Naive thymus-derived CD4-positive, alpha-beta T cell (primary cell): ENCODE results near the gene BRINP3. TPM values are rescaled to one million over a fixed set of nuclear protein-coding genes. Genes with fewer than 3 reads are reported as not detected.

Source experiments
- ATAC-seq: fragments of 150-1000 bp; cut with Tn5 transposase; 2 replicates; pipeline ENCODE4 v1.10.0; 2021; ENCODE audit warnings: mild to moderate bottlenecking, moderate library complexity
- CTCF ChIA-PET: fragments of 350-600 bp; sonication (Branson Sonifier 250); formaldehyde crosslinking; loops from one replicate; lab custom pipeline; 2021; ENCODE audit warnings: antibody characterized with exemption; lab: Charles Lee
- POLR2A ChIA-PET: fragments of 350-600 bp; sonication (Branson Sonifier 250); formaldehyde crosslinking; loops from one replicate; lab custom pipeline; 2021; ENCODE audit warnings: antibody characterized with exemption, inconsistent platforms; lab: Charles Lee
- DNase-seq, 9 donors: peaks; one replicate each; pipeline versions ENCODE4 v3.0.0 to v3.0.0-alpha.2; 2020 to 2022; ENCODE audit warnings: mixed read lengths in 1 of 9
- H3K27ac ChIP-seq: one replicate; pipeline ENCODE4 v1.7.0; 2013; ENCODE audit warnings: mild to moderate bottlenecking, low read depth, low read length, moderate library complexity
- H3K27me3 ChIP-seq, 2 donors: one replicate each; pipeline ENCODE4 v1.7.0; 2013; ENCODE audit warnings: low read length in 2 of 2, mild to moderate bottlenecking in 2 of 2, moderate library complexity in 2 of 2; ENCODE audit not compliant: control insufficient read depth in 2 of 2, insufficient read depth in 2 of 2
- H3K36me3 ChIP-seq, 3 experiments: 1 replicate in 2 of 3; 2 replicates in 1 of 3; pipeline ENCODE4 v1.7.0; 2013; ENCODE audit warnings: low read length in 3 of 3, mild to moderate bottlenecking in 3 of 3, moderate library complexity in 1 of 3; ENCODE audit not compliant: insufficient read depth in 3 of 3, control insufficient read depth in 2 of 3
- H3K4me1 ChIP-seq, 2 donors: one replicate each; pipeline ENCODE4 v1.7.0; 2013; ENCODE audit warnings: low read length in 2 of 2, mild to moderate bottlenecking in 2 of 2, moderate library complexity in 1 of 2; ENCODE audit not compliant: control insufficient read depth in 2 of 2, insufficient read depth in 2 of 2
- H3K4me3 ChIP-seq: 2 replicates; pipeline ENCODE4 v1.7.0; 2013; ENCODE audit warnings: mild to moderate bottlenecking, low read length
- H3K9me3 ChIP-seq, 3 experiments: 1 replicate in 2 of 3; 2 replicates in 1 of 3; pipeline ENCODE4 v1.7.0; 2013; ENCODE audit warnings: low read length in 3 of 3; ENCODE audit not compliant: control insufficient read depth in 2 of 3
- H3K27ac Mint-ChIP-seq, 9 donors: one replicate each; pipeline ENCODE4 v1.8.0; 2020 to 2022; ENCODE audit warnings: mixed read lengths in 9 of 9, mild to moderate bottlenecking in 8 of 9, moderate library complexity in 5 of 9, inconsistent platforms in 2 of 9
- H3K27me3 Mint-ChIP-seq, 5 donors: one replicate each; pipeline ENCODE4 v1.8.0; 2021 to 2022; ENCODE audit warnings: mixed read lengths in 5 of 5, mild to moderate bottlenecking in 1 of 5
- H3K36me3 Mint-ChIP-seq, 5 donors: one replicate each; pipeline ENCODE4 v1.8.0; 2020 to 2022; ENCODE audit warnings: mixed read lengths in 5 of 5, mild to moderate bottlenecking in 3 of 5, inconsistent platforms in 1 of 5
- H3K4me1 Mint-ChIP-seq, 7 donors: one replicate each; pipeline ENCODE4 v1.8.0; 2020 to 2022; ENCODE audit warnings: mixed read lengths in 7 of 7, mild to moderate bottlenecking in 3 of 7, inconsistent platforms in 1 of 7
- H3K4me3 Mint-ChIP-seq, 10 donors: one replicate each; pipeline ENCODE4 v1.8.0; 2020 to 2022; ENCODE audit warnings: mild to moderate bottlenecking in 10 of 10, mixed read lengths in 10 of 10, moderate library complexity in 6 of 10, inconsistent platforms in 2 of 10
- H3K9me3 Mint-ChIP-seq, 11 donors: one replicate each; pipeline ENCODE4 v1.8.0; 2020 to 2022; ENCODE audit warnings: mixed read lengths in 11 of 11, mild to moderate bottlenecking in 4 of 11, inconsistent platforms in 1 of 11, moderate library complexity in 1 of 11
- intact Hi-C, 2 donors: fragments of 100-400 bp; cut with micrococcal nuclease; formaldehyde crosslinking; loops; one replicate each; pipeline ENCODE4 v1.15.1; 2023
- polyA plus RNA-seq, 2 donors: library from polyadenylated mRNA; unstranded; fragments of 300-500 nt; fragmentation: Illumina TruSeq; gene quantifications; one replicate each; pipeline ENCODE4 v1.2.3, GENCODE V29; 2021
- total RNA-seq, 6 experiments: library from RNA in 5 of 6; stranded (reverse) in 5 of 6; gene quantifications; 1 replicate in 5 of 6; 2 replicates in 1 of 6; pipeline ENCODE4 v1.2.3 and lab custom pipeline; 2021 to 2026

BRINP3 gene
- total and polyA plus RNA-seq, 7 experiments from 2014 or later: not detected

DNA sequence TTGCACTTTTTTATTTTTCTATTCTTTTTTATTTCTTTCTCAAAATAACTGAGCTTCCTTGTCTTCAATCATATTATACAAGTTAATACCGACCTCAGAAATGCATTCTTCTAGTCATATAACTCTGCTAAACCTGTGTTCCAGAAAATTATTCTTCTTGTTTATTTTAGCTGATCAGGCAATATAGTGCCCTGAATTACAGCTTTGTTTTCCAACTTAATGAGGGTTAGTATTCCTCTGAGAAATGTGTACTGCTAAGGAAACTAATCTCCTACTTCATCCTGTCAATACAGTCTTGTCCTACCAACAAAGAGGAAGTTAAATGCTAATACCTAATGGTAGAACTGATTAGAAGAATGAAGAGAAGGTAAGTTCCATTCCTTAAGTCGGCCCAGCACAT is 13.0 kb downstream of the BRINP3 start:
- Histone ChIP-seq H3K27ac (no peak overlapping the region), H3K27me3 (no peaks in the 10 kb centered on the region), H3K36me3 (no peaks in the 10 kb centered on the region), H3K4me1 (no peaks in the 10 kb centered on the region), H3K9me3 (no peaks in the 10 kb centered on the region), H3K4me3 (no peak overlapping the region)
- ATAC-seq (no peak), DNase-seq (no peak)
- Mint-ChIP-seq H3K27ac (no peak overlapping the region), H3K27me3 (no peaks in the 10 kb centered on the region), H3K4me3 (no peak overlapping the region), H3K9me3 (peaks cover 0 to 10% (median 0%) of the 10 kb centered on the region in 11 donors), H3K4me1 (no peaks in the 10 kb centered on the region), H3K36me3 (no peaks in the 10 kb centered on the region)
- POLR2A ChIA-PET: no interaction called here
- intact Hi-C loops: no loop called here
- CTCF ChIA-PET: interaction anchor here (0.6 kb wide), 1 partner anchor 68 kb away, joined by 4 read pairs; no protein-coding TSS in a partner anchor

DNA sequence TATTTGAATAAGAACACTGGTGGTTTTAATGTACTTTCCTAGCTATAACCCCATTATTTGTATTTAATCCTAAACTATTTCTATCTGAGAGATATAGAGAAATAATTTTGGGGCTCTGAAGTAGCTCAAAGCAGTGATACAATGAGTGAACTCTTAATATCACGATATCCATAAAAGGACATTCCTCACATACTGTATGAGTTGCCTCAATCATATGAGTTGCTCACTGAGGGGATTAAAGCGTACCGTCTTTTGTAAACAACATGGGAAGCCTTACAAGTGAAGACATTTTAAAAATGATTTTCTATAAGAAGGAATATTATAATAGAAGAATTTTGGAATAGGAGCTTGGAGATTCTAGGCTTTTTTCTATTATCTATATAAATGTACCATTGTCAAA is 21.5 kb downstream of the BRINP3 start:
- H3K9me3 ChIP-seq: no peaks in the 10 kb centered on the region
- H3K27ac Mint-ChIP-seq: no peak overlapping the region
- H3K9me3 Mint-ChIP-seq: peaks cover 0 to 17% (median 0%) of the 10 kb centered on the region in 11 donors
- ChIA-PET CTCF (no interaction called here), POLR2A (no interaction called here)
- DNase-seq (no peak), ATAC-seq (no peak)
- no peaks in the 10 kb centered on the region for H3K27me3 ChIP-seq
- H3K4me3 ChIP-seq: no peak overlapping the region
- no peaks in the 10 kb centered on the region for H3K4me1 Mint-ChIP-seq
- H3K4me1 ChIP-seq: no peaks in the 10 kb centered on the region
- no peaks in the 10 kb centered on the region for H3K36me3 ChIP-seq
- H3K36me3 Mint-ChIP-seq: no peaks in the 10 kb centered on the region
- intact Hi-C loops: loop anchor here in 1 of 2 donors (2.0 kb wide), 1 partner anchor 21 kb away; the partner anchor contains the start of gene BRINP3
- no peak overlapping the region for H3K4me3 Mint-ChIP-seq
- H3K27me3 Mint-ChIP-seq: no peaks in the 10 kb centered on the region
- no peak overlapping the region for H3K27ac ChIP-seq

DNA sequence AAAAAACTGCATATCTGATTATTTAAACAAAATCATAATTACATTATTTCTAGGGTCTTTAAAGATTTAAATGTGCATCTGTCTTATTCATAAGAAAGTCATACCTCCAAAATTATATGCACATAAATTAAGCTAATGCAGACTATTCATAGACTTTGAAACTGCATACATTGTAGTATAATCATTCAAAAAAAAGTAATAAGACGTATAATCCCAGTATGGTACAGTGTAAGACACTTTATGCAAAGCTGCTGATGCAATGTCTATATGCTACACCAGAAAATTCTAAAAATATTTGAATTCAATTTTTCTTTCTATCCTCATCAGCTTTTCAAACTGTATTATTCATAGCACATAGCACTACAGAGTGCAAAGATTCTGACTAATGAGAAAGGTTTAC is 22.0 kb downstream of the BRINP3 start:
- no peaks in the 10 kb centered on the region for H3K36me3 ChIP-seq
- H3K9me3 Mint-ChIP-seq: peaks cover 0 to 12% (median 0%) of the 10 kb centered on the region in 11 donors
- POLR2A ChIA-PET: no interaction called here
- H3K27me3 ChIP-seq: no peaks in the 10 kb centered on the region
- H3K36me3 Mint-ChIP-seq: no peaks in the 10 kb centered on the region
- H3K9me3 ChIP-seq: no peaks in the 10 kb centered on the region
- ATAC-seq (no peak), DNase-seq (no peak)
- H3K27ac ChIP-seq: no peak overlapping the region
- H3K4me3 Mint-ChIP-seq: no peak overlapping the region
- H3K4me3 ChIP-seq: no peak overlapping the region
- H3K4me1 Mint-ChIP-seq: no peaks in the 10 kb centered on the region
- intact Hi-C loops: loop anchor here in 1 of 2 donors (2.0 kb wide), 1 partner anchor 21 kb away; the partner anchor contains the start of gene BRINP3
- no peak overlapping the region for H3K27ac Mint-ChIP-seq
- no peaks in the 10 kb centered on the region for H3K27me3 Mint-ChIP-seq
- H3K4me1 ChIP-seq: no peaks in the 10 kb centered on the region
- CTCF ChIA-PET: no interaction called here

DNA sequence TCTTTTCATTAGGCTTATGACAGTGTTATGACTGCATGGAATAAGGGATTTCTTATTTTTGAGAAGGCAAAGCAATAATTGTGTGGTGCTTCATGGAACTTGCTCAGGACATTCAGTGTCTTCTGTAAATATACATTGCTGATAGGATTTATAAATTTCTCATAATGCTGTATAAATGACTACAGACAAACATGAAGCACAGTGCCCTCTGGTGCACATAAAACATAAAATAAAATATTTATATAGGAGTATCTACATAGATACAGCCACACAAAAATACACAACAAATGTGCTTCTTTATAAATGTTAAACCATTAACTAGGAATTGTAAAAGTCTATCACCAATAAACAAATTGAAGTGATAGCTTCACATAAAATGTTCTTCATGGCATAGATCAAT is 24.1 kb downstream of the BRINP3 start:
- Mint-ChIP-seq H3K4me1 (no peaks in the 10 kb centered on the region), H3K4me3 (no peak overlapping the region), H3K27me3 (no peaks in the 10 kb centered on the region), H3K27ac (no peak overlapping the region), H3K9me3 (peaks cover 0 to 10% (median 0%) of the 10 kb centered on the region in 11 donors), H3K36me3 (no peaks in the 10 kb centered on the region)
- DNase-seq (no peak), ATAC-seq (no peak)
- ChIA-PET CTCF (no interaction called here), POLR2A (no interaction called here)
- no peaks in the 10 kb centered on the region for H3K36me3 ChIP-seq
- H3K4me1 ChIP-seq: no peaks in the 10 kb centered on the region
- H3K9me3 ChIP-seq: no peaks in the 10 kb centered on the region
- intact Hi-C loops: no loop called here
- H3K27me3 ChIP-seq: no peaks in the 10 kb centered on the region
- H3K27ac ChIP-seq: no peak overlapping the region
- H3K4me3 ChIP-seq: no peak overlapping the region

DNA sequence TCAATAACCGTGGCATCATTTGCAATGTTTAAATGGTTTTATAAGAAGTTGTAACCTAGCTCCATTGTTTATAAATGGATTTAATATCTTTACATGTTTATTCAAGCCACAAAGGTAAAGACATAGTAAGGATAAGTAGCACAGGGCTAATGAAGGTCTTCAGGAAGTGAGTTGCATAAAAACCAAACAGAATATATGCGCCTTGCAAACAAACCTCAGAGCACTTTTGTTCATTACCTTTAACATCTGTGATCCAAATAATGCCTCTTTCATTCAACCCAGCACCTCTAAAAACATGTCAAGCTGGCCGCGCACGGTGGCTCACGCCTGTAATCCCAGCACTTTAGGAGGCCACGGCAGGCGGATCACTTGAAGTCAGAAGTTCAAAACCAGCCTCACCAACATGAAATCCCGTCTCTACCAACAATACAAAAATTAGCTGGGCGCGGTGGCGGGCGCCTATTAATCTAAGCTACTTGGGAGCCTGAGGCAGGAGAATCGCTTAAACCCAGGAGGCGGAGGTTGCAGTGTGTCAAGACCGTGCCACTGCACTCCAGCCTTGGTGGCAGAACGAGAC is 25.3 kb downstream of the BRINP3 start:
- Mint-ChIP-seq H3K27ac (peak overlapping the region in 1 of 9 donors; percentile 5), H3K9me3 (peaks cover 0 to 10% (median 0%) of the 10 kb centered on the region in 11 donors), H3K4me3 (no peak overlapping the region), H3K27me3 (no peaks in the 10 kb centered on the region), H3K4me1 (no peaks in the 10 kb centered on the region), H3K36me3 (no peaks in the 10 kb centered on the region)
- no peak overlapping the region for H3K27ac ChIP-seq
- H3K27me3 ChIP-seq: no peaks in the 10 kb centered on the region
- ChIA-PET CTCF (no interaction called here), POLR2A (no interaction called here)
- H3K9me3 ChIP-seq: no peaks in the 10 kb centered on the region
- no peaks in the 10 kb centered on the region for H3K4me1 ChIP-seq
- no peaks in the 10 kb centered on the region for H3K36me3 ChIP-seq
- no peak overlapping the region for H3K4me3 ChIP-seq
- ATAC-seq: no peak
- DNase-seq: no peak
- intact Hi-C loops: no loop called here

DNA sequence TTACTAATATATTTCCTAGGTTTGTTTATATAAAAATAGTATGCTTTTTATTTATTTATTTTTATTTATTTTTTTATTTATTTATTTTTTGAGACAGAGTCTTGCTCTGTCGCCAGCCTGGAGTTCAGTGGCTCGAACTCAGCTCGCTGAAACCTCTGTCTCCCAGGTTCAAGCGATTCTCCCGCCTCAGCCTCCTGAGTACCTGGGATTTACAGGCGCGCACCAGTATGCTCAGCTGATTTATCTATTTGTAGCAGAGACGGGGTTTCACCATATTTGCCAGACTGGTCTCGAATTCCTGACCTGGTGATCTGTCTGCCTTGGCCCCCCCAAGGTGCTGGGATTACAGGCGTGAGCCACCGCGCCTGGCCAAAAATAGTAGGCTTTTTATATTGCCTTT is 33.2 kb downstream of the BRINP3 start:
- H3K36me3 ChIP-seq: no peaks in the 10 kb centered on the region
- ATAC-seq (no peak), DNase-seq (no peak)
- intact Hi-C loops: no loop called here
- H3K27ac Mint-ChIP-seq: no peak overlapping the region
- H3K4me1 ChIP-seq: no peaks in the 10 kb centered on the region
- ChIA-PET POLR2A (no interaction called here), CTCF (no interaction called here)
- H3K36me3 Mint-ChIP-seq: no peaks in the 10 kb centered on the region
- H3K9me3 Mint-ChIP-seq: peaks cover 0 to 5% (median 0%) of the 10 kb centered on the region in 11 donors
- H3K27me3 ChIP-seq: no peaks in the 10 kb centered on the region
- H3K27me3 Mint-ChIP-seq: no peaks in the 10 kb centered on the region
- no peaks in the 10 kb centered on the region for H3K4me1 Mint-ChIP-seq
- no peaks in the 10 kb centered on the region for H3K9me3 ChIP-seq
- H3K27ac ChIP-seq: no peak overlapping the region
- no peak overlapping the region for H3K4me3 ChIP-seq
- H3K4me3 Mint-ChIP-seq: no peak overlapping the region

DNA sequence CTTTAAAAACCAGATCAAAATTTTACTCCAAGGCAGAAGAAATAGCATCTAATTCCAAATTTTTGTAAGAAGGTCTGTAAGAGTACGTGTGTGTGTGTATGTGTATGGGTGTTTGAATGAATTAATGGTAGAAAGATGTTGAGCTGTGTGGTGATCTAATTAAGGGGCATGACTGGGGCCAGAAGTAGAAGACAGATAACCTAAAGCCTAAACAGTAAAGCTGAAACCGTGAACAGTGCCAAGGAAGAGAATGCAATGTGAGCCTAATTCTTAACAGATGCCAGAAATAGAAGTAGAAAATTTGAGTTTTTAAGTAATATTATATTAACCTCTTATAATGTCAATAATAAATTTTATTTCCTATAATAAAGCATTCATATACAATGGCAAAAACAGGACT is 38.2 kb downstream of the BRINP3 start:
- POLR2A ChIA-PET: no interaction called here
- no peaks in the 10 kb centered on the region for H3K4me1 Mint-ChIP-seq
- Histone ChIP-seq H3K27me3 (no peaks in the 10 kb centered on the region), H3K27ac (no peak overlapping the region), H3K9me3 (no peaks in the 10 kb centered on the region), H3K36me3 (no peaks in the 10 kb centered on the region), H3K4me3 (no peak overlapping the region), H3K4me1 (no peaks in the 10 kb centered on the region)
- no peaks in the 10 kb centered on the region for H3K27me3 Mint-ChIP-seq
- no peak for DNase-seq
- H3K9me3 Mint-ChIP-seq: peaks cover 0 to 14% (median 0%) of the 10 kb centered on the region in 11 donors
- no peaks in the 10 kb centered on the region for H3K36me3 Mint-ChIP-seq
- no peak overlapping the region for H3K4me3 Mint-ChIP-seq
- CTCF ChIA-PET: no interaction called here
- ATAC-seq: no peak
- no peak overlapping the region for H3K27ac Mint-ChIP-seq
- intact Hi-C loops: no loop called here
